CD8-positive, alpha-beta memory T cell (primary cell): ENCODE data around the gene SH3PXD2B. TPM values are rescaled to one million over a fixed set of nuclear protein-coding genes. Genes with fewer than 3 reads are reported as not detected.

ENCODE experiments used
- CTCF ChIA-PET: fragments of 350-600 bp; sonication (Branson Sonifier 250); formaldehyde crosslinking; loops from one replicate; lab custom pipeline; 2021; ENCODE audit warnings: antibody characterized with exemption; lab: Charles Lee
- POLR2A ChIA-PET: fragments of 350-600 bp; sonication (Branson Sonifier 250); formaldehyde crosslinking; loops from one replicate; lab custom pipeline; 2021; ENCODE audit warnings: antibody characterized with exemption; lab: Charles Lee
- DNase-seq, 5 donors: peaks; one replicate each; pipeline versions ENCODE4 v3.0.0 to v3.0.0-alpha.2; 2020 to 2022; ENCODE audit warnings: mixed read lengths in 1 of 5
- H3K27ac ChIP-seq: one replicate; pipeline ENCODE4 v1.7.0; 2013; ENCODE audit warnings: low read depth, mild to moderate bottlenecking, low read length, moderate library complexity
- H3K27me3 ChIP-seq: 2 replicates; pipeline ENCODE4 v1.7.0; 2013; ENCODE audit warnings: low read length, mild to moderate bottlenecking; ENCODE audit not compliant: insufficient read depth, poor library complexity, severe bottlenecking
- H3K36me3 ChIP-seq: 2 replicates; pipeline ENCODE4 v1.7.0; 2013; ENCODE audit warnings: mild to moderate bottlenecking, low read length, moderate library complexity; ENCODE audit not compliant: insufficient read depth
- H3K4me1 ChIP-seq: 2 replicates; pipeline ENCODE4 v1.7.0; 2013; ENCODE audit warnings: mild to moderate bottlenecking, low read length, moderate library complexity; ENCODE audit not compliant: insufficient read depth
- H3K4me3 ChIP-seq: 2 replicates; pipeline ENCODE4 v1.7.0; 2013; ENCODE audit warnings: mild to moderate bottlenecking, low read length
- H3K9me3 ChIP-seq: 2 replicates; pipeline ENCODE4 v1.7.0; 2013; ENCODE audit warnings: mild to moderate bottlenecking, low read length
- H3K27ac Mint-ChIP-seq, 8 donors: one replicate each; pipeline ENCODE4 v1.8.0; 2020 to 2021; ENCODE audit warnings: mixed read lengths in 8 of 8, mild to moderate bottlenecking in 6 of 8, inconsistent platforms in 3 of 8, moderate library complexity in 3 of 8
- H3K27me3 Mint-ChIP-seq, 2 donors: one replicate each; pipeline ENCODE4 v1.8.0; 2020 to 2021; ENCODE audit warnings: mixed read lengths in 2 of 2, mild to moderate bottlenecking in 1 of 2, moderate library complexity in 1 of 2
- H3K36me3 Mint-ChIP-seq, 3 donors: one replicate each; pipeline ENCODE4 v1.8.0; 2020 to 2021; ENCODE audit warnings: mixed read lengths in 3 of 3, inconsistent platforms in 1 of 3, mild to moderate bottlenecking in 1 of 3
- H3K4me1 Mint-ChIP-seq, 3 donors: one replicate each; pipeline ENCODE4 v1.8.0; 2020 to 2021; ENCODE audit warnings: mixed read lengths in 3 of 3, inconsistent platforms in 1 of 3, mild to moderate bottlenecking in 1 of 3
- H3K4me3 Mint-ChIP-seq, 7 donors: one replicate each; pipeline ENCODE4 v1.8.0; 2020 to 2021; ENCODE audit warnings: mixed read lengths in 7 of 7, mild to moderate bottlenecking in 6 of 7, moderate library complexity in 4 of 7, inconsistent platforms in 2 of 7
- H3K9me3 Mint-ChIP-seq, 5 donors: one replicate each; pipeline ENCODE4 v1.8.0; 2020 to 2022; ENCODE audit warnings: mixed read lengths in 5 of 5, mild to moderate bottlenecking in 3 of 5, moderate library complexity in 2 of 5, inconsistent platforms in 1 of 5
- polyA plus RNA-seq: library from polyadenylated mRNA; unstranded; fragments of 300-500 nt; fragmentation: Illumina TruSeq; gene quantifications from one replicate; pipeline ENCODE4 v1.2.3, GENCODE V29; 2021
- total RNA-seq, 2 experiments: library from RNA; stranded (reverse); gene quantifications; one replicate each; pipeline ENCODE4 v1.2.3, GENCODE V29; 2021

Gene SH3PXD2B
- total and polyA plus RNA-seq, 3 experiments from 2014 or later = 0.09 to 0.15 TPM; not detected in 1

- Mint-ChIP-seq H3K27ac (no peak overlapping the region), H3K9me3 (no peaks in the 10 kb centered on the region), H3K36me3 (no peaks in the 10 kb centered on the region), H3K27me3 (peaks cover 2 to 7% of the 10 kb centered on the region in 2 donors), H3K4me1 (no peaks in the 10 kb centered on the region), H3K4me3 (no peak overlapping the region)
- Histone ChIP-seq H3K27ac (no peak overlapping the region), H3K9me3 (no peaks in the 10 kb centered on the region), H3K27me3 (no peaks in the 10 kb centered on the region), H3K36me3 (no peaks in the 10 kb centered on the region), H3K4me1 (no peaks in the 10 kb centered on the region), H3K4me3 (no peak overlapping the region)
- DNase-seq = no peak
- CTCF ChIA-PET = no interaction called here
- POLR2A ChIA-PET = no interaction called here
Measured at GRCh38 chr5:172312286-172312685, 142.0 kb downstream of the SH3PXD2B start.

- CTCF ChIA-PET = no interaction called here
- Mint-ChIP-seq H3K36me3 (no peaks in the 10 kb centered on the region), H3K27me3 (peaks cover 2 to 12% of the 10 kb centered on the region in 2 donors), H3K4me1 (no peaks in the 10 kb centered on the region), H3K4me3 (no peak overlapping the region), H3K27ac (no peak overlapping the region), H3K9me3 (no peaks in the 10 kb centered on the region)
- DNase-seq = no peak
- Histone ChIP-seq H3K4me1 (no peaks in the 10 kb centered on the region), H3K27ac (no peak overlapping the region), H3K36me3 (no peaks in the 10 kb centered on the region), H3K27me3 (no peaks in the 10 kb centered on the region), H3K4me3 (no peak overlapping the region), H3K9me3 (no peaks in the 10 kb centered on the region)
- POLR2A ChIA-PET = no interaction called here
Measured at GRCh38 chr5:172311605-172312004, 142.7 kb downstream of the SH3PXD2B start.

- H3K4me1 Mint-ChIP-seq = no peaks in the 10 kb centered on the region
- Histone ChIP-seq H3K4me3 (no peak overlapping the region), H3K9me3 (no peaks in the 10 kb centered on the region), H3K4me1 (no peaks in the 10 kb centered on the region), H3K27ac (no peak overlapping the region), H3K36me3 (no peaks in the 10 kb centered on the region), H3K27me3 (no peaks in the 10 kb centered on the region)
- H3K27ac Mint-ChIP-seq = peak overlapping the region in 1 of 8 donors; percentile 69
- ChIA-PET POLR2A (no interaction called here), CTCF (no interaction called here)
- peaks cover 0 to 4% (median 0%) of the 10 kb centered on the region in 5 donors for H3K9me3 Mint-ChIP-seq
- H3K36me3 Mint-ChIP-seq = peaks cover 0 to 4% (median 0%) of the 10 kb centered on the region in 3 donors
- no peak overlapping the region for H3K4me3 Mint-ChIP-seq
- H3K27me3 Mint-ChIP-seq = peaks cover 2 to 16% of the 10 kb centered on the region in 2 donors
- no peak for DNase-seq
Measured at GRCh38 chr5:172311026-172311425, 143.3 kb downstream of the SH3PXD2B start.

GRCh38 chr5:172305380-172305779, 148.9 kb downstream of the SH3PXD2B start:
- DNase-seq = no peak
- CTCF ChIA-PET = interaction anchor here (0.7 to 1.5 kb wide), 3 partner anchors 8 to 13 kb away, joined by 3 read pairs; no protein-coding TSS in a partner anchor
- no peaks in the 10 kb centered on the region for H3K27me3 ChIP-seq

GRCh38 chr5:172303572-172304335, 150.6 kb downstream of the SH3PXD2B start:
- H3K4me3 ChIP-seq = no peak overlapping the region
- Mint-ChIP-seq H3K9me3 (peaks cover 0 to 13% (median 3%) of the 10 kb centered on the region in 5 donors), H3K4me1 (no peaks in the 10 kb centered on the region), H3K36me3 (peaks cover 0 to 7% (median 0%) of the 10 kb centered on the region in 3 donors), H3K27ac (no peak overlapping the region), H3K27me3 (peaks cover 8 to 41% of the 10 kb centered on the region in 2 donors), H3K4me3 (no peak overlapping the region)
- H3K4me1 ChIP-seq = no peaks in the 10 kb centered on the region
- no peaks in the 10 kb centered on the region for H3K27me3 ChIP-seq
- no peak overlapping the region for H3K27ac ChIP-seq
- ChIA-PET POLR2A (interaction anchor here (0.6 kb wide), 1 partner anchor 11 kb away, joined by 5 read pairs; no protein-coding TSS in a partner anchor), CTCF (interaction anchor here (0.5 to 1.5 kb wide), 3 partner anchors 10 to 436 kb away, joined by 3 read pairs; no protein-coding TSS in a partner anchor)
- no peaks in the 10 kb centered on the region for H3K9me3 ChIP-seq
- DNase-seq = no peak
- no peaks in the 10 kb centered on the region for H3K36me3 ChIP-seq

More at GRCh38 chr5:172305380-172305779, 148.9 kb downstream of the SH3PXD2B start:
- Mint-ChIP-seq H3K27ac (no peak overlapping the region), H3K9me3 (peaks cover 0 to 13% (median 3%) of the 10 kb centered on the region in 5 donors), H3K27me3 (peaks cover 9 to 41% of the 10 kb centered on the region in 2 donors), H3K4me3 (no peak overlapping the region), H3K4me1 (no peaks in the 10 kb centered on the region), H3K36me3 (peaks cover 0 to 7% (median 0%) of the 10 kb centered on the region in 3 donors)
- Histone ChIP-seq H3K9me3 (no peaks in the 10 kb centered on the region), H3K4me1 (no peaks in the 10 kb centered on the region), H3K36me3 (no peaks in the 10 kb centered on the region), H3K4me3 (no peak overlapping the region), H3K27ac (no peak overlapping the region)
- POLR2A ChIA-PET = no interaction called here

GRCh38 chr5:172303162-172303561, 151.2 kb downstream of the SH3PXD2B start:
- CTCF ChIA-PET = interaction anchor here (1.5 kb wide), 1 partner anchor 9 kb away, joined by 5 read pairs; no protein-coding TSS in a partner anchor
- Histone ChIP-seq H3K27ac (no peak overlapping the region), H3K9me3 (no peaks in the 10 kb centered on the region), H3K27me3 (no peaks in the 10 kb centered on the region), H3K4me1 (no peaks in the 10 kb centered on the region), H3K36me3 (no peaks in the 10 kb centered on the region), H3K4me3 (no peak overlapping the region)
- no peak for DNase-seq
- H3K4me3 Mint-ChIP-seq = no peak overlapping the region
- H3K36me3 Mint-ChIP-seq = peaks cover 0 to 7% (median 0%) of the 10 kb centered on the region in 3 donors
- peaks cover 7 to 41% of the 10 kb centered on the region in 2 donors for H3K27me3 Mint-ChIP-seq
- peaks cover 0 to 13% (median 3%) of the 10 kb centered on the region in 5 donors for H3K9me3 Mint-ChIP-seq
- H3K4me1 Mint-ChIP-seq = no peaks in the 10 kb centered on the region
- POLR2A ChIA-PET = interaction anchor here (0.6 kb wide), 1 partner anchor 11 kb away, joined by 5 read pairs; no protein-coding TSS in a partner anchor
- H3K27ac Mint-ChIP-seq = no peak overlapping the region

- no peak overlapping the region for H3K27ac Mint-ChIP-seq
- ChIA-PET POLR2A (no interaction called here), CTCF (interaction anchor here (1.5 kb wide), 1 partner anchor 8 kb away, joined by 5 read pairs; no protein-coding TSS in a partner anchor)
- Histone ChIP-seq H3K4me1 (no peaks in the 10 kb centered on the region), H3K4me3 (no peak overlapping the region), H3K27me3 (no peaks in the 10 kb centered on the region), H3K27ac (no peak overlapping the region), H3K36me3 (no peaks in the 10 kb centered on the region), H3K9me3 (no peaks in the 10 kb centered on the region)
- H3K36me3 Mint-ChIP-seq = peaks cover 0 to 7% (median 0%) of the 10 kb centered on the region in 3 donors
- H3K27me3 Mint-ChIP-seq = peaks cover 7 to 36% of the 10 kb centered on the region in 2 donors
- H3K4me1 Mint-ChIP-seq = no peaks in the 10 kb centered on the region
- DNase-seq = no peak
- peaks cover 0 to 13% (median 3%) of the 10 kb centered on the region in 5 donors for H3K9me3 Mint-ChIP-seq
- H3K4me3 Mint-ChIP-seq = no peak overlapping the region
Measured at GRCh38 chr5:172302047-172302710, 152.1 kb downstream of the SH3PXD2B start.
